Lung (tissue), 12 donors: Measurements from ENCODE around the gene CPEB4. TPM values are rescaled to one million over a fixed set of nuclear protein-coding genes. Genes with fewer than 3 reads are reported as not detected.

ENCODE experiments used
- ATAC-seq: fragments of 200-7000 bp; cut with Tn5 transposase; one replicate; pipeline ENCODE4 v1.9.1; 2020; ENCODE audit warnings: moderate number of reproducible peaks; ENCODE audit not compliant: insufficient read depth, low FRiP score
- DNase-seq, 3 donors: peaks; one replicate each; pipeline ENCODE4 v3.0.0-alpha.2; 2013 to 2017
- H3K27ac ChIP-seq, 2 donors: one replicate each; pipeline ENCODE4 v1.5.1; 2013; ENCODE audit warnings: mild to moderate bottlenecking in 2 of 2, moderate library complexity in 2 of 2, control low read depth in 1 of 2, inconsistent platforms in 1 of 2, low read depth in 1 of 2, low read length in 1 of 2
- H3K27me3 ChIP-seq, 3 donors: one replicate each; pipeline ENCODE4 v1.5.1; 2013; ENCODE audit warnings: low read length in 2 of 3; ENCODE audit not compliant: control insufficient read depth in 3 of 3, insufficient read depth in 3 of 3
- H3K36me3 ChIP-seq, 4 donors: one replicate each; pipeline ENCODE4 v1.5.1; 2013; ENCODE audit warnings: low read length in 4 of 4, mild to moderate bottlenecking in 1 of 4, moderate library complexity in 1 of 4; ENCODE audit not compliant: control insufficient read depth in 4 of 4, insufficient read depth in 4 of 4
- H3K4me1 ChIP-seq, 5 donors: one replicate each; pipeline ENCODE4 v1.5.1; 2013; ENCODE audit warnings: low read length in 5 of 5, mild to moderate bottlenecking in 2 of 5, moderate library complexity in 1 of 5; ENCODE audit not compliant: control insufficient read depth in 5 of 5, insufficient read depth in 5 of 5
- H3K4me3 ChIP-seq: one replicate; pipeline ENCODE4 v1.5.1; 2013; ENCODE audit warnings: mild to moderate bottlenecking, control low read depth, moderate library complexity
- H3K9ac ChIP-seq, 2 donors: one replicate each; pipeline ENCODE4 v1.5.1; 2013; ENCODE audit warnings: low read length in 2 of 2, control low read depth in 1 of 2; ENCODE audit not compliant: insufficient read depth in 1 of 2
- H3K9me3 ChIP-seq, 4 donors: one replicate each; pipeline ENCODE4 v1.5.1; 2013; ENCODE audit warnings: low read length in 3 of 4, mild to moderate bottlenecking in 1 of 4, moderate library complexity in 1 of 4; ENCODE audit not compliant: control insufficient read depth in 4 of 4, insufficient read depth in 3 of 4
- CTCF ChIP-seq: IDR thresholded peaks from 2 replicates; pipeline ENCODE4 v1.5.1; 2012; ENCODE audit warnings: mild to moderate bottlenecking; ENCODE audit errors: control extremely low read depth, extremely low read depth
- WGBS, 2 donors: extraction: QIAGEN DNeasy Blood & Tissue Kit; methylation state at CpG; one replicate each; pipeline ENCODE4 v1.1.7; 2013; 5-methylcytosine and 5-hydroxymethylcytosine counted together
- polyA plus RNA-seq, 2 donors: library from polyadenylated mRNA; stranded (reverse); fragments of 200-250 nt; gene quantifications; one replicate each; pipeline ENCODE4 v1.2.1, GENCODE V29; 2013
- total RNA-seq, 2 donors: library from RNA; depleted of rRNA in 1 of 2; stranded (reverse); fragments of >200 nt in 1 of 2; gene quantifications; one replicate each; pipeline ENCODE4 v1.2.1, GENCODE V29; 2014 to 2021
- donor health status: control.
- donor health status: control.
- donor health status: Bipolar disorder and iron deficiency.
- donor health status: healthy.
- donor health status: DM: yes; HTN: yes; CAD: no.

The CPEB4 gene
- total and polyA plus RNA-seq, 4 donors: 9.1 to 62.2 (median 39.1) TPM

GRCh38 chr5:173972607-173972924 is 84.4 kb downstream of the CPEB4 start:
- no peak for ATAC-seq

GRCh38 chr5:173972925-173973615 is 84.9 kb downstream of the CPEB4 start:
- H3K9me3 ChIP-seq: no peaks in the 10 kb centered on the region
- 3 to 5% methylated on average over 30 of the region's 30 CpGs for WGBS, 2 donors
- H3K4me1 ChIP-seq: peaks cover 0 to 7% (median 0%) of the 10 kb centered on the region in 5 donors
- ATAC-seq (peak; percentile 91), DNase-seq (peak; percentile 89 to 94 (median 92))
- H3K9ac ChIP-seq: peak overlapping the region; percentile 34 to 80
- peak overlapping the region; percentile 20 for H3K4me3 ChIP-seq
- H3K27me3 ChIP-seq: no peaks in the 10 kb centered on the region
- H3K27ac ChIP-seq: peak overlapping the region; percentile 3 to 39
- H3K36me3 ChIP-seq: no peaks in the 10 kb centered on the region
- peak; percentile 87 for TF ChIP-seq CTCF

More at GRCh38 chr5:173972607-173972924, 84.4 kb downstream of the CPEB4 start:
- Histone ChIP-seq H3K9ac (peak overlapping the region in 1 of 2 donors; percentile 80), H3K27ac (no peak overlapping the region), H3K36me3 (no peaks in the 10 kb centered on the region), H3K9me3 (no peaks in the 10 kb centered on the region), H3K27me3 (no peaks in the 10 kb centered on the region), H3K4me3 (no peak overlapping the region), H3K4me1 (peaks cover 0 to 7% (median 0%) of the 10 kb centered on the region in 5 donors)
- DNase-seq: no peak
- 64 to 71% methylated on average over 6 of the region's 6 CpGs for WGBS, 2 donors
- no peak for TF ChIP-seq CTCF

GRCh38 chr5:173973616-173973969 is 85.4 kb downstream of the CPEB4 start:
- H3K27me3 ChIP-seq: no peaks in the 10 kb centered on the region
- 17 to 20% methylated on average over 13 of the region's 13 CpGs for WGBS, 2 donors
- no peak overlapping the region for H3K4me3 ChIP-seq
- no peak for TF ChIP-seq CTCF
- no peaks in the 10 kb centered on the region for H3K36me3 ChIP-seq
- H3K27ac ChIP-seq: peak overlapping the region in 1 of 2 donors; percentile 3
- peak overlapping the region; percentile 34 to 80 for H3K9ac ChIP-seq
- DNase-seq (peak in 1 of 3 donors; percentile 39), ATAC-seq (peak; percentile 20)
- H3K9me3 ChIP-seq: no peaks in the 10 kb centered on the region
- H3K4me1 ChIP-seq: peaks cover 0 to 7% (median 0%) of the 10 kb centered on the region in 5 donors
